ENCODE measurements around the gene PNLDC1. TPM values are rescaled to one million over a fixed set of nuclear protein-coding genes. Genes with fewer than 3 reads are reported as not detected.

The PNLDC1 gene
- total RNA-seq, 1 experiment from 2014 or later: 0.20 TPM

DNA sequence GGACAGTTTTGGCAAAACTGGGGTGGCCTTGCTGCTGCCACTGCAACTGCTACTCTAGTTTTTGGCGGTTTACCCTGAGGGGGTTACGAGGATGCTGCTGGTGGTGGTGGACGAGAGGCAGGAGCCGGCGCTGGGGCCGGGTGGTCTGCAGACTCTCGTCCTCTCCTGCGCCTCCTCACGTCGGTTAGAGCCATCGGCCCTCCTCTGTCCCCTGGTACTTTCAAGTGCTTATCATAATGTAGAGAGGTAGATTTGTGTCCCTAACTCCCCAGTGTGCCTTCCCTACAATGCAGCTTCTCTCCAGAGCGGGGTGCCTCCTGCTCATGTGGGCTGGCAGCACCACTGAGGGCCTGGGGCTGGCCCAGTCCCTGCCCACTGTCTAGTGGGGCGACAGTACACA lies 25.9 kb downstream of the PNLDC1 start:
- no peak for DNase-seq
- no peaks in the 10 kb centered on the region for H3K36me3 ChIP-seq (ENCODE audit: low read depth)
- no peaks in the 10 kb centered on the region for H3K79me2 ChIP-seq (ENCODE audit: low read depth)
- intact Hi-C loops (cut with micrococcal nuclease; ENCODE audit: unreplicated experiment): no loop called here
- no peaks in the 10 kb centered on the region for H4K20me1 ChIP-seq (ENCODE audit: insufficient read depth)
- no peak overlapping the region for H2AFZ ChIP-seq
- no peak overlapping the region for H3K4me3 ChIP-seq
- TF ChIP-seq EZH2 (IDR thresholded peaks at IDR 0.05; ENCODE audit: low read depth) (no peak), CTCF (conservative IDR thresholded peaks at IDR 0.05) (no peak)
- H3K27ac ChIP-seq: no peak overlapping the region
- no peaks in the 10 kb centered on the region for H3K9me2 ChIP-seq (ENCODE audit: insufficient read depth)
- H3K27me3 ChIP-seq (ENCODE audit: insufficient read depth, low read depth): peaks cover 6% of the 10 kb centered on the region; the same call in 1 of the 2 replicates
- H3K4me2 ChIP-seq: no peak overlapping the region
- no TSS peak for BruUV-seq (replicated peaks)
- H3K4me1 ChIP-seq (replicated peaks; ENCODE audit: insufficient read depth): no peaks in the 10 kb centered on the region
- no peaks in the 10 kb centered on the region for H3K9me3 ChIP-seq (ENCODE audit: insufficient read depth, low read depth)
- ChIA-PET POLR2A (ENCODE audit: unreplicated experiment) (no interaction called here), CTCF (no interaction called here)
- no peaks in the 10 kb centered on the region for H3F3A ChIP-seq (ENCODE audit: insufficient read depth, low read depth)

- Histone ChIP-seq H3K4me2 (no peak overlapping the region), H3K36me3 (ENCODE audit: low read depth) (no peaks in the 10 kb centered on the region), H3K9me3 (ENCODE audit: insufficient read depth, low read depth) (no peaks in the 10 kb centered on the region), H3K27ac (no peak overlapping the region), H3K4me1 (replicated peaks; ENCODE audit: insufficient read depth) (no peaks in the 10 kb centered on the region), H3K9me2 (ENCODE audit: insufficient read depth) (no peaks in the 10 kb centered on the region), H4K20me1 (ENCODE audit: insufficient read depth) (no peaks in the 10 kb centered on the region), H3K4me3 (no peak overlapping the region), H3F3A (ENCODE audit: insufficient read depth, low read depth) (no peaks in the 10 kb centered on the region), H3K79me2 (ENCODE audit: low read depth) (no peaks in the 10 kb centered on the region), H2AFZ (no peak overlapping the region), H3K27me3 (ENCODE audit: insufficient read depth, low read depth) (peaks cover 4% of the 10 kb centered on the region; the same call in 1 of the 2 replicates)
- DNase-seq: no peak
- CTCF ChIA-PET: no interaction called here
- intact Hi-C loops (cut with micrococcal nuclease; ENCODE audit: unreplicated experiment): no loop called here
- TF ChIP-seq CTCF (conservative IDR thresholded peaks at IDR 0.05) (no peak), EZH2 (IDR thresholded peaks at IDR 0.05; ENCODE audit: low read depth) (no peak)
- POLR2A ChIA-PET (ENCODE audit: unreplicated experiment): no interaction called here
- no TSS peak for BruUV-seq (replicated peaks)
These were observed 27.0 kb downstream of the PNLDC1 start for GRCh38 chr6:159826968-159827647.

- H3K27ac ChIP-seq: no peak overlapping the region
- CTCF ChIA-PET: no interaction called here
- H3K27me3 ChIP-seq (ENCODE audit: insufficient read depth, low read depth): peaks cover 4% of the 10 kb centered on the region; the same call in 1 of the 2 replicates
- no TSS peak for BruUV-seq (replicated peaks)
- POLR2A ChIA-PET (ENCODE audit: unreplicated experiment): no interaction called here
- no peak overlapping the region for H3K4me3 ChIP-seq
- no peaks in the 10 kb centered on the region for H3F3A ChIP-seq (ENCODE audit: insufficient read depth, low read depth)
- H3K4me1 ChIP-seq (replicated peaks; ENCODE audit: insufficient read depth): no peaks in the 10 kb centered on the region
- no peak for TF ChIP-seq EZH2 (IDR thresholded peaks at IDR 0.05; ENCODE audit: low read depth)
- TF ChIP-seq CTCF (conservative IDR thresholded peaks at IDR 0.05): no peak
- H3K36me3 ChIP-seq (ENCODE audit: low read depth): no peaks in the 10 kb centered on the region
- H2AFZ ChIP-seq: no peak overlapping the region
- no peak overlapping the region for H3K4me2 ChIP-seq
- no peaks in the 10 kb centered on the region for H3K9me2 ChIP-seq (ENCODE audit: insufficient read depth)
- H3K9me3 ChIP-seq (ENCODE audit: insufficient read depth, low read depth): no peaks in the 10 kb centered on the region
- no peaks in the 10 kb centered on the region for H3K79me2 ChIP-seq (ENCODE audit: low read depth)
- no peaks in the 10 kb centered on the region for H4K20me1 ChIP-seq (ENCODE audit: insufficient read depth)
- intact Hi-C loops (cut with micrococcal nuclease; ENCODE audit: unreplicated experiment): no loop called here
- DNase-seq: no peak
These were observed 28.0 kb downstream of the PNLDC1 start for GRCh38 chr6:159828074-159828473.

Measured in PC-9 (cell line).